Epithelial cell of esophagus (primary cell): ENCODE data around the gene DCAF10.
"Not testable (repeated sequence)": the region's sequence is repeated elsewhere in the genome, so short reads cannot be mapped to it uniquely, and the experiment has no call there.

Source experiments
- DNase-seq: peaks from one replicate; pipeline ENCODE4 v3.0.0; 2010; ENCODE audit warnings: low read depth
- H3K4me3 ChIP-seq: 2 replicates; pipeline ENCODE4 v1.5.1; 2011; ENCODE audit warnings: mild to moderate bottlenecking, low read length, control low read depth
- CTCF ChIP-seq: IDR thresholded peaks from 2 replicates; pipeline ENCODE4 v1.5.1; 2011; ENCODE audit warnings: low read depth, mild to moderate bottlenecking, low read length, control low read depth, inconsistent platforms; ENCODE audit not compliant: insufficient read depth; ENCODE audit errors: missing control alignments

DCAF10 gene

GRCh38 chr9:37812773-37813379 lies 12.3 kb downstream of the DCAF10 start:
- TF ChIP-seq CTCF, result no peak
- no peak for DNase-seq
- H3K4me3 ChIP-seq, result no peak overlapping the region

- no peak for TF ChIP-seq CTCF
- no peak overlapping the region for H3K4me3 ChIP-seq
- DNase-seq, result no peak
Observed at GRCh38 chr9:37818849-37819248, 18.3 kb downstream of the DCAF10 start.

- H3K4me3 ChIP-seq, result no peak overlapping the region
- no peak for TF ChIP-seq CTCF
- DNase-seq, result no peak
Observed at GRCh38 chr9:37820142-37820541, 19.5 kb downstream of the DCAF10 start.

- not testable (repeated sequence) for H3K4me3 ChIP-seq, DNase-seq
Observed at GRCh38 chr9:37825174-37825573, 24.6 kb downstream of the DCAF10 start.

GRCh38 chr9:37827483-37828165 lies 27.0 kb downstream of the DCAF10 start:
- H3K4me3 ChIP-seq, result no peak overlapping the region
- DNase-seq, result no peak
- no peak for TF ChIP-seq CTCF

- no peak for TF ChIP-seq CTCF
- H3K4me3 ChIP-seq, result no peak overlapping the region
- DNase-seq, result no peak
Observed at GRCh38 chr9:37835821-37836220, 35.2 kb downstream of the DCAF10 start.

GRCh38 chr9:37836386-37836785 lies 35.8 kb downstream of the DCAF10 start:
- TF ChIP-seq CTCF, result no peak
- DNase-seq, result no peak
- no peak overlapping the region for H3K4me3 ChIP-seq
